NT2/D1 (cell line): ENCODE data around the gene ULBP3.
"Not testable (repeated sequence)": the region's sequence is repeated elsewhere in the genome, so short reads cannot be mapped to it uniquely, and the experiment has no call there.

Experiments
- SUZ12 ChIP-seq: IDR thresholded peaks from 2 replicates; pipeline ENCODE4 v1.6.1; 2011; ENCODE audit not compliant: insufficient read length, insufficient read depth; ENCODE audit errors: extremely low read depth
- YY1 ChIP-seq: IDR thresholded peaks from 2 replicates; pipeline ENCODE4 v1.6.1; 2011; ENCODE audit not compliant: insufficient read length, insufficient read depth
- ZNF274 ChIP-seq: IDR thresholded peaks from 2 replicates; pipeline ENCODE4 v1.6.1; 2011; ENCODE audit warnings: mild to moderate bottlenecking, low read depth, low read length

DNA sequence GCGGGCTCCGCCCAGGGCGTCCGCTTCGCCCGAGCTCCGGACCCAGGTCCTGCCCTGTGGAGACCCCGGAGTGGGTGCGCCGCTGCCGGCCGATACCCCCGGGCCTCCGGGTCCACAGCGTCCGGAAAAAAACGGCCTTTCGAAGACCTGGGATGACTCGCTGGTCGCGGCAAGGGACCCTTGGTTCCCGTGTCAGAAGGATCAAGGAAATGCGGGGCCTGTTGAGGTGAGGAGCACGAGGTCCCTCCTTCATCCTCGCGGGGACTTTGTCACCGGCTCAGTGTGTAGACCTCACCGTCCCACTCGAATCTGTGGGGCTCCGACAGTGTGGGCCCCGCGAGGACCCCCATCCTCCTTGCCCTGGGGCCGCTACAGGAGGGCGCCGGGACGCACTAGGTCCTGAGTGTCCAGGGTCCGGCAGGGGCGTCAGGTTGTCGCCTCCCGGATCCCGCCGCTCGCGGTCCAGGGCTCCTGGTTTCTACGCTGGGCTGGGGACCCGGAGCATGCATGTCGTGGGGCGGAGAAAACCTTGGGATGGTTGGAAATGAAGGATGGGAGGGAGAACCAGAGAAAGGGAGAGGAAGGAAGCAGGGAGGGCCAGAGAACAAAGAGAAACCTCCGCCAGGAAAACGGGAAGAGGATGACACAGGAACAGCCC is 54.2 kb downstream of the ULBP3 start:
- not testable (repeated sequence) for TF ChIP-seq YY1, SUZ12, ZNF274
